Urothelium cell line (cell line): ENCODE data around the gene PRKG1.
A peak's percentile ranks its signal among the peaks of the same experiment; 100 is the strongest.

ENCODE experiments used
- DNase-seq: peaks from one replicate; pipeline ENCODE4 v3.0.0; 2011; ENCODE audit warnings: low spot score, mixed read lengths
- FAIRE-seq: peaks from 2 replicates; lab custom pipeline; 2011; peaks lifted over from hg19 to GRCh38; lab: Jason Lieb, UNC

Gene PRKG1

DNA sequence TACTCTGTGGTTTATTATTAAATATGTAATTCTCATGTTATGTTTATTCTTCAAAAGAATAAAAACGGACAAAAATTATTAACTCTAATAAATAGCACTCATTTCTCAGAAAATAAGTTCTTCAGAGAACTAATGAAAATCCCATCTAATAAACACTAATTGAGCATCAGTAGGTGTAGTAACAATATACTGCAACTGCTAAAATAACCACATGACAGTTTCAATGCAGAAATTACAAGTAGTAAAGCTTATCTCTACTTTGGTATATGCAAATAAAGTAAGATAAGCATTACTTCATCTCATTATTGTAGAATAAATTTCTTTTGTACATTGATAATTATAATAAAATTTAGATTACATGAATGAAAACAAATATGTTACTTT lies 1183.4 kb downstream of the PRKG1 start:
- FAIRE-seq, result no peak
- no peak for DNase-seq

DNA sequence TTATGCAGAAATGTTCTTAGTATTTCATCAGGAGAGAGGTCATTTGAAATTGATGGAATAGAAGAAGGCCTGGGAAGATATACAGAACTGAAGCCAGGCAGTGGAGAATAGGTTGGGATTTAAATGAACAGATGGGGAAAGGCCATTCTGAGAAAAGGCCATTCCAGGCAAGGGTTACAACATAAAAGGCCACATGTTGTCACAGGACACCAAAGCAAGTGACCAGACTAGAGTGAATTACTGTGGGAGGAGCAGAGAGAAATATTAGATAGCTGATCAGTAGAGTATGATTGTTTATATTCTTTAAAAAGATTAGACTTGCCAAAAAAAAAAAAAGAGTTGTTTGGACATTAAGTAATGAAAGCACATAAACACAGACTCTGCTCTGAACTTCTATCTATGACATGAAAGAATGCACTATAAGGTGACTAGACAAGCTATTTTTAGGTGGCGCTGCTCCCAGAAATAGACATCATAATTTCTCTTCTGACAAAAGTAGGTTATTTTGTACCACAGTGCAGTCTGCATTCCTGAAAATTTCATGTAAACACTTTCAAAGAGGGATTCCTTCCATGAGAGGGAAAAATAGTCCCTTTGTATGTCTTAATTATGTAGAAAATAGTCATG lies 1184.6 kb downstream of the PRKG1 start:
- no peak for DNase-seq

DNA sequence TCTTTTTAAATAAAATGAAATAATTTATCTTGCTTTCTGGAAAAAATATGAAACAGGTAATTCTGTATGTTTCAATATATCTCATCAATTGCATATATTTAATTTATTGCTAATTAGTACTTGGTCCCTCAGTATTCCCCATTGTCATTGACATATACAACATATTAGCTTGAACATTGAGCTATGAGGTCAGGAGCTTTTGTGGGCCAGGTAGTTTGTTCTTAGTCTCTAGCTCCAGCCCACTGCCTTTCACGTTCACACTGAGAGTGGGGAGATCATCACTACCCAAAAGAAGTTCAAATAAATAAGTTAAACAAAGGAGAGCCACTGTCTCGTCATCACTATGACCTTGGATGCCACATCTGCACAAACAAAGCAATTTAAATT lies 1185.1 kb downstream of the PRKG1 start:
- FAIRE-seq (no peak), DNase-seq (no peak)

More for the DNA sequence above, 1184.6 kb downstream of the PRKG1 start:
- FAIRE-seq, result no peak

DNA sequence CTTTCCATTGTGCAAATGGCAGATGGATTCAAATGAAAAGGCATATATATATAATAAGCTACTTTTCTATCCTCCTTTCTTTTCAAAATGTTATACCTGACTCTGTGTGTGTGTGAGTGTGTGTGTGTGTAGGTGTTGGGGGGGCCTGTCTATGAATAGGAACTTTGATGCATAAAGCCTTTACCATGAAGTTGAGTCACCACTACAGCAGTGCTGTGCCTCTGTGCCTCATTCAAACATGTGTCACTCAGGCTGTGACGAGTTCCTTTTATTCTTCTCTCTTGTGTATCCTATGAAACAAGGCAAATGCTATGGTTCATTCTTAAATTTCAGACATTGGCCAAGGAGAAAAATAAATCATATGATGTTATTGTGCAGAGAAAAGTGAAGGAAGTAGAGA lies 1187.1 kb downstream of the PRKG1 start:
- FAIRE-seq, result no peak
- no peak for DNase-seq

DNA sequence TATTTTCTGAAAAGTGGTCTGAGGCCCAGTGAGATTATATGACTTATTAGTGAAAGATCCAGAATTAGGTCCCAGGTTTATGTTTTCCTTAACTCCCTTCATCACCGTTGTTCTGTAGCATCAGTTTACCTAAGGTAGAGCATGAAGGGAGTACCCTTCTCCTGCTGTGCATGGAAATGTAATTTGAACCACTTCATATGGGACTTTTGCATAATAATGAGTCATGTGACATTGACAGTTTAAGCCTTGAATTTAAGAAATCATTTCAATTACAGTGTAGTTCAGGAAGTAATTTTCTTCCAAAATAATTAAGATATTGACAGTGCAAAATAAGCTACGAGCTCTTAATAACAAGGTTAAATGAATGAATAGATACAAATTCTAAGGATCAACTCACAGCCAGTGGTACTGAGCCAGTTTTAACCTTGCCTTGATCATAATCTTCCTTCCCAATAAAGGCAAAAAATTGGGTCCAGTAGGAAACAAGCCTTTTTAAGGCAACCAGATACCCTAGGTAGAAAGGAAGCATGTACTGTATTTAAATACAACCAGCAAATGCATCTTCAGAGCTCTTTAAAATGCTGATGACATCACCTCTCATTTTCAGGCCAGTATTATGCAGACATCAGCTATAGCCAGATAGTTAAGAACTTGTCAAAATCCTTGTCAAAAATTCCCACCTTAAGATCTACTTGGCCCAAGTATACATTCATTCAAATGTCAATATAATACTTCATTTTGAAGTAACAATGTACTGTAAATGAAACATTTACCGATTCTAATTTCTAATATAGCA lies 1191.0 kb downstream of the PRKG1 start:
- FAIRE-seq, result no peak
- no peak for DNase-seq

DNA sequence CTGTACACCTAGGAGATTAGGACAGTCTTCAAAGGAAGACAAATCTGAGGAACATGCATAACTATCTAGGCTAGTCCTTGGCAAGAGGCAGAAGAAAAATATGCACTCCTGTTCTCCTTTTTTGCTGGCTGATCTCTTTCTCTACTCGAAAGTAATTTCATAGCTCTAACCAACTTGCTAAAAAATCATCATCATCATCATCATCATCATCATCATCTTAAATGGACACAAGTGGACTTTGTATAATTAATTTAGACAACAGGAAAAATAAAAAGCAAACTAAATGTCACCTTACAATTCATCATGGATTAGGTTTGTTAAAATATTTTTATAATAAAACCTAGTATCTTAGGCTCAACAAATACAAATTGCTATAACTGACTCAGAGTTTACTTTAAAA lies 1192.6 kb downstream of the PRKG1 start:
- FAIRE-seq (no peak), DNase-seq (no peak)

DNA sequence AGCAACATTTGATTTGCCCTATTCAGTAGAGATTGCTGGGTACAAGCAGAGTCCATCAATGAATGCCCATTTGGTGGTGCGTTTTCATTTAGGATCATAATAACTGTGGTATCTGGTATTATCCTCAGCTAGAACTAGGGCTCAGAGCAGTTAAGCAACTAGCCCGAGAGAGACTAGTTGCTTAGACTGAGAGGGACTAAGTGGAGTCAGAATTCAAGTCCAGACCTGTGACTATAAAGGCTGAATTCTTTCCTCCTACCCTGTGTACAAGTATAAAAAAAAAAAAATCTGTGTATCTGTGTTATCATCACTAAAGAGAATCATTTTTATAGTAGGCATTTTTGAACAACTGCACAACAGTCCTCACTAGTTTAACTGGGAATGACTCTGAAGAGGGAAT lies 1194.5 kb downstream of the PRKG1 start:
- no peak for FAIRE-seq
- DNase-seq, result no peak

DNA sequence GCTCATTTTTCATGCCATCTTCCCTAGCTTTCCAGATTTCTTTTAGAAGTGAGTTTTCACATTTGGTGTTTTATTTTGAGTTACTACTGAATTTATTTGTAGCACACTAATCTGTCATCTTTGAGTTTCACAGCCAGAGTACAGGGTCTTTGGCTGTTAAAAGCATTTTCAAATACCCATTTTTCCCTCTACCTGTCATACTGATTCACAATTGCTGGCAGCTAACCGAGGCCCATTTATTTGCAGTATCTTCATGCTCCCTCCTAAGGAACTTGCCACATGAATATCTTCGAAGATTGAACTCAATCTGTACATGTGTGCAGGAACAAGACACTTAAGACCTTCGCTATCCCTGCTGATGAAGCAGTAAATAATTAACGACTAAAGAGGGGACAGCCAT lies 1194.9 kb downstream of the PRKG1 start:
- no peak for DNase-seq
- no peak for FAIRE-seq

DNA sequence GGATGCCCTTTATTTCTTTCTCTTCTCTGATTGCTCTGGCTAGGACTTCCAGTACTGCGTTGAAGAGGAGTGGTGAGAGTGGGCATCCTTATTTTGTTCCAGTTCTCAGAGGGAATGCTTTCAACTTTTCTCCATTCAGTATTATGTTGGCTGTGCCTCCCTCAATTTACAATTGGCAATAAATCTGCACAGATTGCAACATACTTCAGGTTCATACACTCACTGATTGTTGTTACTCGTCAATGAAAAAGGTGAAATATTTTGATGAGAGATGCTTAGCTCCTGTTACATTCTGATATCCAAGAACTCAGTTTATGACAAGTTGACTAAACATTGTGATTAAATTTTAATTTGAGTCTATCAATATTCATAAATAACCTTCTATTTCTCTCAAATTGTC lies 1201.9 kb downstream of the PRKG1 start:
- FAIRE-seq, result no peak

DNA sequence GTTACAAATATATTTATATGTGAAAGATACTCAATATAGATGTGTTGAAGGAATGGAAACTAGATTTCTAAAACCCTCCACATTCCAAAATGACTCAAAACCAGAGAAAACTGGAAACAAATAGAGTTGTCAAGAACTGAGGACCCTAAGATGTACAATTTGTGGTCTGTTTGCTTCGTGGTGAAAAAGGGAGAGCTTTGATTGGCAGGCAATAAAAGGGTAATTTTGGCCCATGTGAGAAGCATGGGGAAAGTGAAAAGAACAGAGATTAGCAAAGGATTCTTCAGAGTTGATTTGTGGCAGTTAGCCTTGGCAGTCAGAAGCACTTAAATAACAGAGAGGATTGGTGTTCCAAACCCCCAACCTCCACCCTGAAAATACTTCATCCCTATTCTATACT lies 1202.7 kb downstream of the PRKG1 start:
- FAIRE-seq, result no peak
- no peak for DNase-seq

More for the DNA sequence above, 1201.9 kb downstream of the PRKG1 start:
- no peak for DNase-seq

DNA sequence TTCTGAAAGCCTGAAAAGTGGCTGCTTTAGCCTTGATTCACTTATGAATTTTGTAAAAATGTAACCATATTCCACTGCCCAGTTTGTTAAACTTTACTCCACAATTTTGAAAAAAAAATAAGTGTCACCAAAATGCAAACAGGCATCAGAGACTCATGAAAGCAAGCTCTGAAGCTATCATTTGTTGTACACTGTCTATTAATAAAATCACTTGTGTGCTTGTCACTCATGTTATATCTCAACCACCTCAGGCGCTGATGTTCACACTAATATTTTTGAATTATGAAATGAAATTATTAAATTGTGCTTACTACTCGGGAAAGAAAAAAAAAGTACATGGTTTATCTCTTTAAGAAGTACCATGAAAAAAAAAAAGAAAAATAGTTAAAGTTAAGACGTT lies 1205.3 kb downstream of the PRKG1 start:
- DNase-seq, result no peak
- FAIRE-seq, result no peak

DNA sequence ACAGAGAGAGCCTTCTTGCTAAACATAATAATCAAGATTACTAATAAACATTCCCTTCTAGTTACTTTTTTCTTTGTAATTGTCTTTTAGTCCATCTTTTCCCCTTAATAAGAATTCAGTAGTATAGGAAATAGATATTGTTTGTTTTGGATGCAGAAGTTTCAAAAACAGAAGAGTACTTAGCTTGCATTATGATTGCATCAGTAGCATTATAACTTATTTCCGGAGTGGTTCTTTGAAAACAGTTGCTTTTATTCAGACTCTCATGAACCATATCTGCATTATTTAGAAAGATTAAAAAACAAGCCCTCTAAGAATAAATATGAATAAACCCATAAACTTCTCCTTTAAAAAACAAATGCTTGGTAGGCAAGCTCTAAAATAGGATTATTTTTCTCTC lies 1205.8 kb downstream of the PRKG1 start:
- DNase-seq, result no peak
- FAIRE-seq, result no peak

DNA sequence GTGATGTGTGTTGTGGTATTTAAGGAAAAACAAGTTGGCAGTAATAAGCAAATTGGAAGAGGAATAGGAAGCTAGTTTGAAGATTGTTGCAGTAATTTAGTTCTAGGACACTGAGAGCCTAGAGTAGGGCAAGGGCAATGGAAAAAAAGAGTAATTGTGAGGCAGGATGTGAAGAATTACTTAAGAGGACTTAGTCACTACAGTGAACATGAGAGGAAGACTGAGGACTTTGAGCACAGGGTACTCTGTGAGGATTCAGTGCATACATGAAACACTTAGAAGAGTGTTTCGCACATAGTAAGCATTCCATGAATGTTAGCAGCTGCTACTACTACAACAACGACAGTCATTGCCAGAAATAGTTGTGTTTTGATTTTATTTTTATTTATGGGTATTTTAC lies 1208.9 kb downstream of the PRKG1 start:
- DNase-seq (no peak), FAIRE-seq (no peak)

DNA sequence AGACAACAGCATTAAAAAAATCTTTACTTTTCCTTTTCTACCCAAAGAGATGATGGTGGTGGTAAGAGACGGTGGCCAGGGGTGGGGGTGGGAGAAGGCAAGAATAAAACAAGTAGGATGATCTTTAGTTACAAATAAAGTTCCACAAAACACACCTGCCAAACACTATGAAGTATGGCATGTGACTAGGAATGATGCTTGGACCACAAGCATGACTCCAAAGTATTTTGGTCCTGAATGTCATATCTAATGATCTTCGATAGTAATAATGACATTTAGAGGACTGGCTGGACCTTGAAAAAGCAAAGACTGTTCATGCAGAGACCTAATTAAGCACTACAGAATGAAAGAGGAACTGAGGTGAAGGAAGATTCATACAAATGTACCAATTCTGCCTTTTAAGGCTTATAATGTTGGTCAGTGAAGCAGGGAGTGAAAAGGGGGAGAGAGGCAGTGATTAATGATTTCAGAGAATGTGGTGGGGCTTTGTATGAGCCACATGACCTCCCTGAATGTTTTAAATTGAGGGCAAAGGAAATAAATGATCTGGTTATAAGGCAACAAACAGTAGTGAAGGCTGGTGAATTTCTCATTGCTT lies 1210.2 kb downstream of the PRKG1 start:
- DNase-seq (no peak), FAIRE-seq (peak; percentile 76)

DNA sequence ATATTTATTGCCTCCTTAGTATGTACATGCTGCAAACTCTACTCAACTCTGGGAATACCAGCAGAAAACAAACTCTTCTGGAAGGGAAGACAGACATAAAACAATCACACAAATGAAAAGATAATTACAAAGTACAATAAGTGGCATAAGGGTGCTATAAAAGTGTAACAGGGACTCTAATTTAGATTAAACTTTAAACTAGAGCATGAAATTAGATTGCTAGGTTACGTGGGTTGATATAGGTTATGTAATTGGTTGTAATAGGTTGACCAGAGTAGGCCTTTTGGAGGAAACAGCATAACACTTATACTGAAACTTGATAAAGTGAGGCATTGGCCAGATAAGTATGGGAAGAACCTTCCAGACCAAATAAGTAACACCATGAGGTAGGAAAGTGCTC lies 1213.6 kb downstream of the PRKG1 start:
- no peak for FAIRE-seq
- no peak for DNase-seq

DNA sequence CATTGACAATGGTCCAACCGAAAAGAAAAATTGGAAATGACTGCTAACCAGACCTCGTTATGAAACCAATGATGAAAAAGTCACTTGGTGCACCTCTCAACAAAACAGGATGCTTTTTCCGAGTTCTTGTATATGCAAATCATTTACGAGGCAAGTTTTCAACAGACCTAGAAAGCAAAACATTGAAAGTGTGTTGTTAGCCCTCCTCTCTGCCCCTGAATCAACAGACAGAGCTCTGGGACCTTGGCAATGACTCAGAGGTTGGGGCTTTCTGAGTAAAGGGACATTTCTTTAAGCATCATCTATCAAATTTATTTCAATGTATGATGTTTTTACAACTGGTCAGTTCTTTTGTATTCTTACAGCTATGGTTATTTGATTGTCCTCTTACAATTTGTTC lies 1223.5 kb downstream of the PRKG1 start:
- no peak for DNase-seq
- no peak for FAIRE-seq

DNA sequence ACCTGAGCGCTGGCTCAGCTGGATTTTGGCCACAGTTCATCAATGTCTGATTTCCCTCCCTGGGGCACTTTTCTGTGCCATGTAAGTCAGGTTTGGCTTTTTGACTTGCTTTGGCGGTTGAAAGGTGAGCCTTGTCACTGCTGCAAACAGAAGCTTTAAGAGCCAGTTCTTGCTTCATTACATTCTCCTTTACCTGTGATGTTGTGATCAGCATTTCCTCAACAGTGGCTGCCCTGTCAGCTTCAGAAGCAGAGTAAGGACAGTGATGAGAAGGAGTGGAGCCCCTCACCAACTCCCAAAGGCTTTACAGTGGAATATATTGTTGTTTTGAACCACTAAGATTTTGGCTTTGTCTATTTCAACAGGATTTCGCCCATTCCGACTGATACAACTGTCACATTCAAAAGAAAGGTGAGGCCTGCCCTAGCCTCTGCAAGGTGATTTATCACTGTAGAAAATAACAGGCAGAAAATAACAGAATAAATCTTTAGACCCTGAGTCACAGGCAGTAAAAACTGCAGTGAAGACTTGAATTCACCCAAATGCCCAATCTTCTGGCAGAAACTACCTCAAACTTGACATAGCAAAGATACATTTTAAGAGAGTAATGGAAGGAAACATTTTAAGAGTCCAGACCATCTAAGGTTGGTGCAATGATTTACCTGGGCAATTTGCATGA lies 1226.5 kb downstream of the PRKG1 start:
- FAIRE-seq, result no peak

DNA sequence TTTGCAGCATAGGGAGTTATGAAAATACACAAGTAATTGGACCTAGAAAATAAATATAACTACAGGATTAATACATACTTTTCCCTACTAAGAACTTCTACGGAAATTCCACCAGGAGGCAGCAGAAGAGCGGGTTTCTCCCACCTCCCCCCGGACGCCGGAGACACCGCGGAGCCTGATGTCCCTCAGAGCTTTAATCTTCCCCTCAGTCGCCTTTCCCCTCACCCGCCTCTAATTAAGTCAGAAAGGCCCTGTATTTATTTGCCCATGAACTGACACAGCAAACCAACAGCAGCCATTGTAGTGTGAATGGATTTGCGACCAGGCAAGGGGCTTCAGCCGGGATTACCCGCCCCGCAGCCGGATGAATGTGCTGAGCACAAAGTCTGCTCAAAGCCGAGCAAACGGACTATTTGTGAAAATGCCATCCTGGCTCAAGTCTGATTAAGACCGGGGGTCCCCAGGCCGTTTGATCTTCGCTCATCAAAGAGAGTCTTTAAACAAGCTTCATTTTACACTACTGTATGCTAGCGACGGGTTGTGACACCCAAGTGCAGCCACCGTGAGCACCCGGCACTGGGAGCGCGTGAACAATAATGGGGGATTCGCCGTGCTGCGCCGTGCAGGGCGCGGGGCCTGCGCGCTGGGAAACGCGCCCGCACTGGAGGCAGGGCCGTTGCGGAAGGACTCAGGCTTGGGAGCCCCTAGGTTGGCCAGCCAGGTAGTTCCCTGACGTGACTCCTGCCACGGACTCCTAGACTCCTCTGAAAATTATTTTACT lies 1234.2 kb downstream of the PRKG1 start:
- peak; percentile 79 for DNase-seq
- no peak for FAIRE-seq

More for the DNA sequence above, 1226.5 kb downstream of the PRKG1 start:
- no peak for DNase-seq

DNA sequence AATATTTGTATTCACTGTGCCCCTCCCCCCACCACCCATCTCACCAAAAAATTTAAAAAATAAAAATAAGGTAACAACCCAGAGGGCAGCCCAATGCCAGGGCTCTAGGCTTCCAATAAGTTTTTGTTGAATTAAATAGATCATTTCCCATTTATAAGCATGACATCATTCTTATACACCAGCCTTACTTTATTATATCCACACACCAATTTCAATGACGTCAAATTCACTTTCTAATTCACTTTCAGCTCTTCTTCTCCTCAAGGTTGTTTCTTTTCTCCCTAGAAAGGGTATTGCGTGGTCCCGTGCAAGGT lies 1238.6 kb downstream of the PRKG1 start:
- FAIRE-seq (no peak), DNase-seq (no peak)

DNA sequence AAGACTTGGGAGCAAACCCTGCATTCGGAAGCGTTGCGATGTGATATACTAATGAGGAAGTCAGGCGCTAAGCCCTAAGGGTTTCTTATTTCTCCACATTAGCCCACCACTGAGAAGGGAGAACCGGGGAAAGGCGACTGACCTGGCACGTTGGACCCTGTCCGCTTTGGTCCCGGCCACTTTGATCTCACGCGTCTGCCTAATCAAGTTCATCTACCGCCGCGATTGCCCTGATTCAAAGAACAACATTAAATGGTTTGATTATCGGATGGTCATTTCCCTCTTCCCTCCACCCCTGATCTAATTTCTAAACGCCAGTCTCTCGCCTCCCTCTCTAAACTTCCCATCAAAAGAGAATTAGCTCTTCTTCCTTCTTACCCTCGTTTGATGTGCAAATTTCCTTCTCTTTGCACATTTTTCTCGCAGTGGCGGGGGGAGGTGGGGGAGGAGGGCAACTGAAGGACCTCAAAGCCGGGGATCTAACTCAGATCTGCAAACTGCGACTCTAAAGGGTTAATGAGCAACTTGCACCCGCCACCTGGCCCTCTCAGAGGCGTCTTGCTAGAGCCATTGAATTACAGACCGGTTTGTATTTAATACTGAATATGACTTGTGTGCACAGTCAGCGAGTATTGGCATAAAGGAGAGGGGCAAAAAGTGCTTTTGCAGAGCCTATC lies 1239.1 kb downstream of the PRKG1 start:
- DNase-seq (no peak), FAIRE-seq (no peak)
